Activated B cell treated with CpG ODN at 0.5 μM for 24 hours (primary cell): Measurements from ENCODE around the gene CMIP. TPM values are rescaled to one million over a fixed set of nuclear protein-coding genes. Genes with fewer than 3 reads are reported as not detected.

Source experiments
- ATAC-seq: fragments of 200-7000 bp; cut with Tn5 transposase; one replicate; pipeline ENCODE4 v1.10.0; 2021; ENCODE audit warnings: low read depth, mild to moderate bottlenecking, moderate library complexity
- CTCF ChIA-PET: fragments of 350-600 bp; sonication (Branson Sonifier 250); formaldehyde crosslinking; loops from one replicate; lab custom pipeline; 2021; ENCODE audit warnings: antibody characterized with exemption; lab: Charles Lee
- POLR2A ChIA-PET: fragments of 350-600 bp; sonication (Branson Sonifier 250); formaldehyde crosslinking; loops from one replicate; lab custom pipeline; 2021; ENCODE audit warnings: antibody characterized with exemption; lab: Charles Lee
- DNase-seq: peaks from one replicate; pipeline ENCODE4 v3.0.0; 2022
- H3K27ac Mint-ChIP-seq: one replicate; pipeline ENCODE4 v1.8.0; 2020; ENCODE audit warnings: mixed read lengths
- H3K27me3 Mint-ChIP-seq: one replicate; pipeline ENCODE4 v1.8.0; 2021; ENCODE audit warnings: mixed read lengths
- H3K36me3 Mint-ChIP-seq: one replicate; pipeline ENCODE4 v1.8.0; 2021; ENCODE audit warnings: low read depth, mixed read lengths
- H3K4me1 Mint-ChIP-seq: one replicate; pipeline ENCODE4 v1.8.0; 2021; ENCODE audit warnings: mixed read lengths
- H3K4me3 Mint-ChIP-seq: one replicate; pipeline ENCODE4 v1.8.0; 2020; ENCODE audit warnings: mild to moderate bottlenecking, mixed read lengths
- H3K9me3 Mint-ChIP-seq: one replicate; pipeline ENCODE4 v1.8.0; 2020; ENCODE audit warnings: mixed read lengths
- intact Hi-C: fragments of 100-400 bp; cut with micrococcal nuclease; formaldehyde crosslinking; loops from one replicate; pipeline ENCODE4 v1.15.1; 2024
- total RNA-seq: library from RNA; stranded (reverse); gene quantifications from 2 replicates; pipeline ENCODE4 v1.2.3, GENCODE V29; 2022
- TF ChIP-seq, protein P1 (sequence below): fragments of 200-600 bp; IDR thresholded peaks from one replicate; pipeline ENCODE4 v1.8.0; 2022; ENCODE audit warnings: antibody characterized with exemption, mild to moderate bottlenecking

Gene CMIP
- total RNA-seq, 1 donor from 2014 or later, result 76.3 TPM

DNA sequence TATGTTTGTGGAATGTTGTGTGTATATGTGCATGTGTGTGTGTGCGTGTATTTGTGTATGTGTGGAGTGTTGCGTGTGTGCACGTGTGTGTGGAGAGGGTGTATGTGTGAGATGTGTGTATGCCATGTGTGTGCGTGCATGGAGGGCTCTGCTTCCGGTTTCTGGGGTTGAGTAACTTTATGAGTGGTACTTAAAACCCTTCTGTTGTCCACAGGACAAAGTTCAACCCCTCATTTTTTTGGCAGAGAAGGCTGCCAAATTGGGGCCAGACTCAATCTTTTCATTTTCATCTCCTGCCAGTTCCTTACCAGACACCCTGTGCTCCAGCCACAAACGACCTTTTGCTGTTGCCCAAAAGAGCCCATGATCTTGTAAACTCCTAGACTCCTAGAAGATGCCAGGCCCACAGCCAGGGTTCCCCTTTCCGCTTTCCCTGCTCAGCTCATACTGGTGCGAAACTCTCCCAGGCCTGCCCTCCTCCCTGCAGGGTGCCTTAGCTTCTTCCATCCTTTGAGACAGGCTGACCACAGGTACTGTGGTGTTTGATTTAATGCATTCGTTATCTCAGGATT is 100.2 kb downstream of the CMIP start:
- TF ChIP-seq, protein P1, sequence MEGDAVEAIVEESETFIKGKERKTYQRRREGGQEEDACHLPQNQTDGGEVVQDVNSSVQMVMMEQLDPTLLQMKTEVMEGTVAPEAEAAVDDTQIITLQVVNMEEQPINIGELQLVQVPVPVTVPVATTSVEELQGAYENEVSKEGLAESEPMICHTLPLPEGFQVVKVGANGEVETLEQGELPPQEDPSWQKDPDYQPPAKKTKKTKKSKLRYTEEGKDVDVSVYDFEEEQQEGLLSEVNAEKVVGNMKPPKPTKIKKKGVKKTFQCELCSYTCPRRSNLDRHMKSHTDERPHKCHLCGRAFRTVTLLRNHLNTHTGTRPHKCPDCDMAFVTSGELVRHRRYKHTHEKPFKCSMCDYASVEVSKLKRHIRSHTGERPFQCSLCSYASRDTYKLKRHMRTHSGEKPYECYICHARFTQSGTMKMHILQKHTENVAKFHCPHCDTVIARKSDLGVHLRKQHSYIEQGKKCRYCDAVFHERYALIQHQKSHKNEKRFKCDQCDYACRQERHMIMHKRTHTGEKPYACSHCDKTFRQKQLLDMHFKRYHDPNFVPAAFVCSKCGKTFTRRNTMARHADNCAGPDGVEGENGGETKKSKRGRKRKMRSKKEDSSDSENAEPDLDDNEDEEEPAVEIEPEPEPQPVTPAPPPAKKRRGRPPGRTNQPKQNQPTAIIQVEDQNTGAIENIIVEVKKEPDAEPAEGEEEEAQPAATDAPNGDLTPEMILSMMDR, result no peak
- peak; percentile 40 for ATAC-seq
- Mint-ChIP-seq H3K9me3 (no peaks in the 10 kb centered on the region), H3K27ac (no peak overlapping the region), H3K27me3 (no peaks in the 10 kb centered on the region), H3K4me3 (no peak overlapping the region), H3K36me3 (peaks cover 2% of the 10 kb centered on the region), H3K4me1 (peaks cover 62% of the 10 kb centered on the region)
- intact Hi-C loops, result no loop called here
- ChIA-PET CTCF (no interaction called here), POLR2A (no interaction called here)
- DNase-seq, result no peak

DNA sequence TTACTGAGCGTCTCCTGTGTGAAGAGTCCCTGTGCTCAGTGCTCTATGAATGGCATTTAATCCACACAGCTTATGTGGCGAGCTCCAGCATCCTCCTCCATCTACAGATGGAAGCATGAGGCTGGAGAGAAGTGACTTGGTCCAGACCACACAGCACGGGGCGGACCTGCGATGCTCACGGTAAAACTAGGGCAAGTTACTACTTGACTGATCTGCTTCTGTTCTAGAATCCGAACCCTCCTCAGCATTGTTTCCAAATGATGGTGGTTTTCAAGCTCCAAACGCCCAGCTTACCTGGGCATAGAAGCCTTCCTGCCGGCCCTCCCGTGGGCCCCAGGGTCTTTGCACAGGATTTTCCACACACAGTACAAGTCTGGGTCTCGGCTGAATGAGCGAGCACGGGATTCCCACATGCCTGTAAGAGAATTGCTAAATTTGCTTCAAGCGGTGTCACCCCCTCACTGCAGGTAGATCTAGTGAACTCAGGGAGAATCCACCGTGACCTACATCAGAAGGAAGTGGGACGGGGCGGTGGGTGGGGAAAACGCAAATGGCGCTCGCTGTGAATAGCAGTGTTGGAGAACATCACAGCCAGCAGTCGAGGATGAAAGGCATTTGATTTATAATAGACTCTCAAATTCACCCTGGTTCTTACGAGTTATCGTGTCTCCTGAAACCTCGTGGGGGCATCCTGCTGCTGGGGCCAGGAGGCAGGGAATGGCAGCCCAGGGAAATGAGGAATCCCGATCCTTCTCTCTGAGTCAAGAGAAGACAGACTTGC is 101.1 kb downstream of the CMIP start:
- Mint-ChIP-seq H3K27ac (no peak overlapping the region), H3K4me1 (peaks cover 64% of the 10 kb centered on the region), H3K27me3 (no peaks in the 10 kb centered on the region), H3K4me3 (no peak overlapping the region), H3K9me3 (no peaks in the 10 kb centered on the region), H3K36me3 (peaks cover 2% of the 10 kb centered on the region)
- DNase-seq, result no peak
- intact Hi-C loops, result no loop called here
- TF ChIP-seq, protein P1, result no peak
- no peak for ATAC-seq
- CTCF ChIA-PET, result no interaction called here
- POLR2A ChIA-PET, result no interaction called here

DNA sequence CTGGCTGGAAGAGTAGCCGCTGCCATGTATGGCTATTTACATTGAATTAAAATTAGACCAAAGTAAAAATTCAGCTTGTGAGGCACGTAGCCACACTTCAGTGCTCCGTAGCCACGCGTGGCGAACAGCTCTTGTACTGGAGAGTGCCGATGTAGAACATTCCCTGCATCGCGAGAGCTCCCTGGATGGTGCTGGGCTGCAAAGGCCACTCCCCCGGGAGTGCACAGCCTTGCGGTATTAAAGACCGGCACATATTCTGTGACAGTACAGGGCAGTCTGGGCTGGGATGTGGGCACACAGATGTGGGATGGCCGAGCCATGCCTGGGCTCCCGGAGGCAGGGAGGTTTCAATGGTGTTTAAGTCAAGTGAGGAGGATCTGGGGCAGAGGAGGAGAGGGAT is 102.2 kb downstream of the CMIP start:
- Mint-ChIP-seq H3K4me3 (peak overlapping the region; percentile 25), H3K36me3 (peaks cover 4% of the 10 kb centered on the region), H3K27ac (no peak overlapping the region), H3K4me1 (peaks cover 68% of the 10 kb centered on the region), H3K27me3 (no peaks in the 10 kb centered on the region), H3K9me3 (no peaks in the 10 kb centered on the region)
- ATAC-seq, result no peak
- ChIA-PET CTCF (no interaction called here), POLR2A (no interaction called here)
- intact Hi-C loops, result no loop called here
- TF ChIP-seq, protein P1, result no peak
- no peak for DNase-seq

DNA sequence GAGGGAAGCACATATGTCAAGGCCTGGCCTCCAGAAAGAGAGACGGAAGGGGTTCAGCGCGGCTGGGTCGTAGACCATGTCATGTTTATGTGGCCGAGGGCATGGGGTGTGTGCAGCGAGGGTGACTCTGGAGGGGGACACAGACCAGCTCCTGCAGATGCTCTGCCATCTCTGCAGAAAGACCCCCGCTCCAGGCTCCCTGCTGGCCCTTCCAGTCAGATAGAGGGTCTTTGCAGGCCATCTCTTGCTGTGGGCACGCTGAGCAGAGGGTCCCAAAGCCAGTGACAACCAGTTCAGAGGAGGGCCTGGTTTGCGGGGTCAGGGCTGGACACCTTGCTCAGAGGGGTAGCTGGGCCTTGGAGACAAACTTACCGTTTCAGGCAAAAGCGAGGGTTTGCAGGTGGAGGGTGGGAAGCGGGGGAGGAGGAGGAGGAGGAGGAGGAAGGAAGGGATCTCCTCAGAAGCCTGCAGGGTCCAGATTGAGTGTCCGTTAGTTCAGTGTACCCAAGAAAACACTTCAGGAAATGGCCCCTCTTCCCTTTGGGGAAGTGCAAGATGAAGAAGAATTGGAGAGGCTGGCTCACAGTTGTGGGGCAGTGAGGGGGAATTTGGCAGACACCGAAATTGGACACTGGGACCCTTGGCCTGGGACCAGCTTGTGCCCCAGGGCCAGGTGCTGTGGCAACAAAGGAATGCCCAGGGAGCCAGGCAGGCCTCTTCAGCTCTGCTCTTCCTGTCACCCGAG is 102.8 kb downstream of the CMIP start:
- H3K36me3 Mint-ChIP-seq, result peaks cover 4% of the 10 kb centered on the region
- H3K27ac Mint-ChIP-seq, result no peak overlapping the region
- no peak overlapping the region for H3K4me3 Mint-ChIP-seq
- H3K27me3 Mint-ChIP-seq, result no peaks in the 10 kb centered on the region
- DNase-seq (no peak), ATAC-seq (no peak)
- H3K4me1 Mint-ChIP-seq, result peaks cover 68% of the 10 kb centered on the region
- TF ChIP-seq, protein P1, result no peak
- CTCF ChIA-PET, result no interaction called here
- H3K9me3 Mint-ChIP-seq, result no peaks in the 10 kb centered on the region
- intact Hi-C loops, result no loop called here
- POLR2A ChIA-PET, result interaction anchor here (0.6 kb wide), 1 partner anchor 26 kb away, joined by 4 read pairs; no protein-coding TSS in a partner anchor

DNA sequence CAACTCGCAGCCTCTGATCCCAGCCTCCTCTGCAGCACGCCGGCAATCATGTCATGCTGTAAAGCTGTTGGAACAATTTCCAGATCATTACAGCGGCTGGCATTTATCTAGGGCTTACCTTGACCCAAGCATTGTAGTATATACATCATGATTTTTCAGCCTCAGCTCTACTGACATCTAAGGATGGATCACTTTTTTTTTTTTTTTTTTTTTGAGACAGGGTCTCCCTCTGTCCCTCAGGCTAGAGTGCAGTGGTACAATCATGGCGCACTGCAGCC is 103.3 kb downstream of the CMIP start:
- H3K27me3 Mint-ChIP-seq, result no peaks in the 10 kb centered on the region
- DNase-seq (no peak), ATAC-seq (no peak)
- H3K27ac Mint-ChIP-seq, result no peak overlapping the region
- H3K36me3 Mint-ChIP-seq, result peaks cover 4% of the 10 kb centered on the region
- POLR2A ChIA-PET, result interaction anchor here (0.6 kb wide), 1 partner anchor 27 kb away, joined by 4 read pairs; no protein-coding TSS in a partner anchor
- TF ChIP-seq, protein P1, result no peak
- H3K9me3 Mint-ChIP-seq, result no peaks in the 10 kb centered on the region
- intact Hi-C loops, result no loop called here
- CTCF ChIA-PET, result interaction anchor here (1.4 kb wide), 1 partner anchor 144 kb away, joined by 4 read pairs; no protein-coding TSS in a partner anchor
- H3K4me1 Mint-ChIP-seq, result peaks cover 70% of the 10 kb centered on the region
- no peak overlapping the region for H3K4me3 Mint-ChIP-seq
